ENCODE data around the gene PRR5L. TPM values are rescaled to one million over a fixed set of nuclear protein-coding genes. Genes with fewer than 3 reads are reported as not detected.

The PRR5L gene
- total RNA-seq, 1 experiment from 2014 or later: not detected

DNA sequence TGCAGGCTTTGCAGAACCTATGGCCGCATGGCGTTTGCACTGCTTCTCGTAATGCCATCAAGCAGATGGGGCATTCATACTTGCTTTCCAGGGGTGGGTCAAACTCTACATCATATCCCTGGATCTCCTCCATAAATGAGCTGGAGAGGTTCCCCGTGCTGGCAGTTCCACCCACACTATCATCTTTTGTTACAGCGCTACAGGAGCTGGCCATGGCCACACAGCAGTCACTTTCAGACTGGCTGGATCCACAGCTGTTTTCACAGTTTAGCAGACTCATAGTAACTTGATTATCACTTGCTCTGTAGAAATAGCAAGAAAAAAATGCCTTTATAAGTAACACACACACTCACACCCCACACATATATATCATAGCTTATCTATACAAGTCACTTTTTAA is 205.1 kb downstream of the PRR5L start:
- Histone ChIP-seq H3K27me3 (replicated peaks; ENCODE audit: control insufficient read depth, insufficient read depth, low read length) (no peaks in the 10 kb centered on the region), H3K4me3 (ENCODE audit: low read depth, low read length) (no peak overlapping the region), H3K36me3 (ENCODE audit: control insufficient read depth, insufficient read depth, low read length) (no peaks in the 10 kb centered on the region; the same call in 1 of the 2 replicates), H3K9me3 (no peaks in the 10 kb centered on the region), H3K4me1 (peaks cover 8% of the 10 kb centered on the region; the same call in 1 of the 2 replicates)
- CTCF ChIA-PET: interaction anchor here (0.7 to 2.0 kb wide), 2 partner anchors 8 to 40 kb away, joined by 3 to 12 read pairs; no protein-coding TSS in a partner anchor
- DNase-seq: no peak
- no peaks in the 10 kb centered on the region for H3K27me3 Mint-ChIP-seq (ENCODE audit: insufficient read depth, unreplicated experiment)
- H3K36me3 Mint-ChIP-seq (ENCODE audit: insufficient read depth, unreplicated experiment): peaks cover 21% of the 10 kb centered on the region
- TF ChIP-seq, protein P1, sequence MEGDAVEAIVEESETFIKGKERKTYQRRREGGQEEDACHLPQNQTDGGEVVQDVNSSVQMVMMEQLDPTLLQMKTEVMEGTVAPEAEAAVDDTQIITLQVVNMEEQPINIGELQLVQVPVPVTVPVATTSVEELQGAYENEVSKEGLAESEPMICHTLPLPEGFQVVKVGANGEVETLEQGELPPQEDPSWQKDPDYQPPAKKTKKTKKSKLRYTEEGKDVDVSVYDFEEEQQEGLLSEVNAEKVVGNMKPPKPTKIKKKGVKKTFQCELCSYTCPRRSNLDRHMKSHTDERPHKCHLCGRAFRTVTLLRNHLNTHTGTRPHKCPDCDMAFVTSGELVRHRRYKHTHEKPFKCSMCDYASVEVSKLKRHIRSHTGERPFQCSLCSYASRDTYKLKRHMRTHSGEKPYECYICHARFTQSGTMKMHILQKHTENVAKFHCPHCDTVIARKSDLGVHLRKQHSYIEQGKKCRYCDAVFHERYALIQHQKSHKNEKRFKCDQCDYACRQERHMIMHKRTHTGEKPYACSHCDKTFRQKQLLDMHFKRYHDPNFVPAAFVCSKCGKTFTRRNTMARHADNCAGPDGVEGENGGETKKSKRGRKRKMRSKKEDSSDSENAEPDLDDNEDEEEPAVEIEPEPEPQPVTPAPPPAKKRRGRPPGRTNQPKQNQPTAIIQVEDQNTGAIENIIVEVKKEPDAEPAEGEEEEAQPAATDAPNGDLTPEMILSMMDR (IDR thresholded peaks at IDR 0.05; ENCODE audit: insufficient read depth in 1 of 2, low read depth in 1 of 2, low read length in 1 of 2, severe bottlenecking in 1 of 2, unreplicated experiment in 1 of 2): no peak
- BruUV-seq (replicated peaks): no TSS peak
- H3K4me1 Mint-ChIP-seq (ENCODE audit: low read depth, unreplicated experiment): no peaks in the 10 kb centered on the region
- no peak overlapping the region for H3K27ac Mint-ChIP-seq (ENCODE audit: unreplicated experiment)
- intact Hi-C loops (cut with micrococcal nuclease; ENCODE audit: unreplicated experiment): no loop called here
- POLR2A ChIA-PET: no interaction called here
- no peak overlapping the region for H3K4me3 Mint-ChIP-seq (ENCODE audit: unreplicated experiment)
- no peaks in the 10 kb centered on the region for H3K9me3 Mint-ChIP-seq (ENCODE audit: unreplicated experiment)

DNA sequence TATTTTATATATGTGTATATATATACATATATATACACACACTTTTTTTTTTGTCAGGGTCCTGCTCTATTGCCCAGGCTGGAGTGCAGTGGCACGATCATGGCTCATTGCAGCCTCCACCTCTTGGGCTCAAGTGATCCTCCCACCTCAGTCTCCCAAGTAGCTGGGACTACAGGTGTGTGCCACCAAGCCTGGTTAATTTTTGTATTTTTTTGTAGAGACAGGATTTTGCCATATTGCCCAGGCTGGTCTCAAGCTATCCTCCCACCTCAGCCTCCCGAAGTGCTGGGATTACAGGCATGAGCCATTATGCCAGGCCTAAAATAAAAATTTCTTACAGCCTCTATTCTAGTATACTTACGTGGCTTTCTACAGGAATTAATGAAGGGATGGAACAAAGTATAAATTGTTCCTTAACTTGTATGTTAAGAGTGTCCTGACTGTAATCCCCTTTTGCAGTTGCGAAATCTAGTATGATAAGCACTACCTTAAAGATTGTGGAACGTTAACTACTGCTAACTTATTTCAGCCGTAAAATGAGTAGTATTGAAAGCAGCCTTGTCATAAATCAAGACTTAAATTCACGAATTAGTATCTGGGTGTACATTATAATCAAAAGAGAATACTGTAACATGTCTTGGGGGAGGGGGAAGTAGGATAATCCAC is 211.9 kb downstream of the PRR5L start:
- no peak for DNase-seq
- no TSS peak for BruUV-seq (replicated peaks)
- Histone ChIP-seq H3K9me3 (no peaks in the 10 kb centered on the region), H3K36me3 (ENCODE audit: control insufficient read depth, insufficient read depth, low read length) (no peaks in the 10 kb centered on the region), H3K4me1 (peaks cover 6% of the 10 kb centered on the region), H3K4me3 (ENCODE audit: low read depth, low read length) (peak overlapping the region; percentile 89; the same call in 1 of the 2 replicates), H3K27me3 (replicated peaks; ENCODE audit: control insufficient read depth, insufficient read depth, low read length) (no peaks in the 10 kb centered on the region)
- H3K9me3 Mint-ChIP-seq (ENCODE audit: unreplicated experiment): no peaks in the 10 kb centered on the region
- peak overlapping the region; percentile 100 for H3K4me3 Mint-ChIP-seq (ENCODE audit: unreplicated experiment)
- no peaks in the 10 kb centered on the region for H3K27me3 Mint-ChIP-seq (ENCODE audit: insufficient read depth, unreplicated experiment)
- peaks cover 24% of the 10 kb centered on the region for H3K36me3 Mint-ChIP-seq (ENCODE audit: insufficient read depth, unreplicated experiment)
- H3K27ac Mint-ChIP-seq (ENCODE audit: unreplicated experiment): peak overlapping the region; percentile 89
- POLR2A ChIA-PET: interaction anchor here (0.6 kb wide), 1 partner anchor 217 kb away, joined by 3 read pairs; no protein-coding TSS in a partner anchor
- TF ChIP-seq, protein P1 (IDR thresholded peaks at IDR 0.05; ENCODE audit: insufficient read depth in 1 of 2, low read depth in 1 of 2, low read length in 1 of 2, severe bottlenecking in 1 of 2, unreplicated experiment in 1 of 2): no peak
- CTCF ChIA-PET: interaction anchor here (1.2 kb wide), 1 partner anchor 15 kb away, joined by 5 read pairs; no protein-coding TSS in a partner anchor
- intact Hi-C loops (cut with micrococcal nuclease; ENCODE audit: unreplicated experiment): no loop called here
- H3K4me1 Mint-ChIP-seq (ENCODE audit: low read depth, unreplicated experiment): peaks cover 10% of the 10 kb centered on the region

DNA sequence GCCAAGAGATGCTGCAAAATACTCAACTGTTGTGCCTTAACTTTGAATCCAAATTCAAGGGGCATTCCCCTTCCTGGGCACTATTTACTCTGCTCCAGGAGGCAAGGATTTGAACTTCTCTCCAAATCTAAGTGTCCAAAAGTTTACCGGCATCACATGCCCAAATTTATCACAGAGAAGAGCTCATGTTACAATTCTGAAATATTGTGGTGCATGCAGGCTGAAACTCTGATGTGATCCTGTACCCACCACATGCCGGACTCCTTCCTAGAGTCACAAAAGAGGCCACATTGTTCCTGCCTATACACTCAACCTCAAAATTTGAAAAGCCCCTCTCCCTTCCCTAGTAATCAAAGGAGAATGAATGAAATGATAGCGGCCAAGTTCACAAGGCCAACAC is 212.7 kb downstream of the PRR5L start:
- ChIA-PET POLR2A (interaction anchor here (0.6 kb wide), 1 partner anchor 218 kb away, joined by 3 read pairs; no protein-coding TSS in a partner anchor), CTCF (interaction anchor here (0.8 to 1.2 kb wide), 2 partner anchors 16 to 32 kb away, joined by 3 to 5 read pairs; no protein-coding TSS in a partner anchor)
- Histone ChIP-seq H3K27me3 (replicated peaks; ENCODE audit: control insufficient read depth, insufficient read depth, low read length) (no peaks in the 10 kb centered on the region), H3K36me3 (ENCODE audit: control insufficient read depth, insufficient read depth, low read length) (no peaks in the 10 kb centered on the region), H3K9me3 (no peaks in the 10 kb centered on the region), H3K4me1 (peaks cover 5% of the 10 kb centered on the region; the same call in 1 of the 2 replicates), H3K4me3 (ENCODE audit: low read depth, low read length) (peak overlapping the region; percentile 89)
- TSS peak; percentile 56 for BruUV-seq (replicated peaks)
- Mint-ChIP-seq H3K36me3 (ENCODE audit: insufficient read depth, unreplicated experiment) (peaks cover 24% of the 10 kb centered on the region), H3K4me3 (ENCODE audit: unreplicated experiment) (peak overlapping the region; percentile 100), H3K4me1 (ENCODE audit: low read depth, unreplicated experiment) (peaks cover 10% of the 10 kb centered on the region), H3K27ac (ENCODE audit: unreplicated experiment) (peak overlapping the region; percentile 89), H3K27me3 (ENCODE audit: insufficient read depth, unreplicated experiment) (no peaks in the 10 kb centered on the region), H3K9me3 (ENCODE audit: unreplicated experiment) (no peaks in the 10 kb centered on the region)
- intact Hi-C loops (cut with micrococcal nuclease; ENCODE audit: unreplicated experiment): no loop called here
- TF ChIP-seq, protein P1 (IDR thresholded peaks at IDR 0.05; ENCODE audit: insufficient read depth in 1 of 2, low read depth in 1 of 2, low read length in 1 of 2, severe bottlenecking in 1 of 2, unreplicated experiment in 1 of 2): no peak
- DNase-seq: no peak
